Lung (tissue), 12 donors: ENCODE measurements around the gene EPHB2. TPM values are rescaled to one million over a fixed set of nuclear protein-coding genes. Genes with fewer than 3 reads are reported as not detected.

Experiments used
- ATAC-seq: fragments of 200-7000 bp; cut with Tn5 transposase; one replicate; pipeline ENCODE4 v1.9.1; 2020; ENCODE audit warnings: moderate number of reproducible peaks; ENCODE audit not compliant: insufficient read depth, low FRiP score
- DNase-seq, 3 donors: peaks; one replicate each; pipeline ENCODE4 v3.0.0-alpha.2; 2013 to 2017
- H3K27ac ChIP-seq, 2 donors: one replicate each; pipeline ENCODE4 v1.5.1; 2013; ENCODE audit warnings: mild to moderate bottlenecking in 2 of 2, moderate library complexity in 2 of 2, control low read depth in 1 of 2, inconsistent platforms in 1 of 2, low read depth in 1 of 2, low read length in 1 of 2
- H3K27me3 ChIP-seq, 3 donors: one replicate each; pipeline ENCODE4 v1.5.1; 2013; ENCODE audit warnings: low read length in 2 of 3; ENCODE audit not compliant: control insufficient read depth in 3 of 3, insufficient read depth in 3 of 3
- H3K36me3 ChIP-seq, 4 donors: one replicate each; pipeline ENCODE4 v1.5.1; 2013; ENCODE audit warnings: low read length in 4 of 4, mild to moderate bottlenecking in 1 of 4, moderate library complexity in 1 of 4; ENCODE audit not compliant: control insufficient read depth in 4 of 4, insufficient read depth in 4 of 4
- H3K4me1 ChIP-seq, 5 donors: one replicate each; pipeline ENCODE4 v1.5.1; 2013; ENCODE audit warnings: low read length in 5 of 5, mild to moderate bottlenecking in 2 of 5, moderate library complexity in 1 of 5; ENCODE audit not compliant: control insufficient read depth in 5 of 5, insufficient read depth in 5 of 5
- H3K4me3 ChIP-seq: one replicate; pipeline ENCODE4 v1.5.1; 2013; ENCODE audit warnings: mild to moderate bottlenecking, control low read depth, moderate library complexity
- H3K9ac ChIP-seq, 2 donors: one replicate each; pipeline ENCODE4 v1.5.1; 2013; ENCODE audit warnings: low read length in 2 of 2, control low read depth in 1 of 2; ENCODE audit not compliant: insufficient read depth in 1 of 2
- H3K9me3 ChIP-seq, 4 donors: one replicate each; pipeline ENCODE4 v1.5.1; 2013; ENCODE audit warnings: low read length in 3 of 4, mild to moderate bottlenecking in 1 of 4, moderate library complexity in 1 of 4; ENCODE audit not compliant: control insufficient read depth in 4 of 4, insufficient read depth in 3 of 4
- CTCF ChIP-seq: IDR thresholded peaks from 2 replicates; pipeline ENCODE4 v1.5.1; 2012; ENCODE audit warnings: mild to moderate bottlenecking; ENCODE audit errors: control extremely low read depth, extremely low read depth
- WGBS, 2 donors: extraction: QIAGEN DNeasy Blood & Tissue Kit; methylation state at CpG; one replicate each; pipeline ENCODE4 v1.1.7; 2013; 5-methylcytosine and 5-hydroxymethylcytosine counted together
- polyA plus RNA-seq, 2 donors: library from polyadenylated mRNA; stranded (reverse); fragments of 200-250 nt; gene quantifications; one replicate each; pipeline ENCODE4 v1.2.1, GENCODE V29; 2013
- total RNA-seq, 2 donors: library from RNA; depleted of rRNA in 1 of 2; stranded (reverse); fragments of >200 nt in 1 of 2; gene quantifications; one replicate each; pipeline ENCODE4 v1.2.1, GENCODE V29; 2014 to 2021
- donor health status: control.
- donor health status: control.
- donor health status: Bipolar disorder and iron deficiency.
- donor health status: healthy.
- donor health status: DM: yes; HTN: yes; CAD: no.

Gene EPHB2
- total and polyA plus RNA-seq, 4 donors: 1.2 to 8.5 (median 5.8) TPM

GRCh38 chr1:22737374-22738068, 26.9 kb downstream of the EPHB2 start:
- DNase-seq: no peak
- no peak overlapping the region for H3K9ac ChIP-seq
- peaks cover 0 to 10% (median 0%) of the 10 kb centered on the region in 5 donors for H3K4me1 ChIP-seq
- H3K9me3 ChIP-seq: no peaks in the 10 kb centered on the region
- H3K36me3 ChIP-seq: no peaks in the 10 kb centered on the region
- no peak for TF ChIP-seq CTCF
- no peak overlapping the region for H3K27ac ChIP-seq
- H3K27me3 ChIP-seq: no peaks in the 10 kb centered on the region
- H3K4me3 ChIP-seq: no peak overlapping the region
- 91% methylated on average over 2 of the region's 2 CpGs for WGBS, 2 donors
- ATAC-seq: no peak

- ATAC-seq: no peak
- no peak overlapping the region for H3K9ac ChIP-seq
- H3K4me1 ChIP-seq: peaks cover 0 to 10% (median 0%) of the 10 kb centered on the region in 5 donors
Observed at GRCh38 chr1:22738069-22738435, 27.4 kb downstream of the EPHB2 start.

GRCh38 chr1:22738522-22738921, 27.9 kb downstream of the EPHB2 start:
- Histone ChIP-seq H3K4me1 (peaks cover 0 to 10% (median 0%) of the 10 kb centered on the region in 5 donors), H3K9ac (no peak overlapping the region), H3K4me3 (no peak overlapping the region), H3K27ac (no peak overlapping the region), H3K27me3 (no peaks in the 10 kb centered on the region), H3K36me3 (no peaks in the 10 kb centered on the region), H3K9me3 (no peaks in the 10 kb centered on the region)
- DNase-seq: no peak
- no peak for ATAC-seq
- TF ChIP-seq CTCF: no peak
- WGBS, 2 donors: 88 to 98% methylated on average over 4 of the region's 4 CpGs

More at GRCh38 chr1:22738069-22738435, 27.4 kb downstream of the EPHB2 start:
- no peaks in the 10 kb centered on the region for H3K9me3 ChIP-seq
- H3K27ac ChIP-seq: no peak overlapping the region
- H3K4me3 ChIP-seq: no peak overlapping the region
- H3K36me3 ChIP-seq: no peaks in the 10 kb centered on the region
- H3K27me3 ChIP-seq: no peaks in the 10 kb centered on the region
- TF ChIP-seq CTCF: no peak
- DNase-seq: no peak
- WGBS, 2 donors: 87 to 95% methylated on average over 1 of the region's 1 CpG
